Stomach (tissue), 4 donors: ENCODE data around the gene CTAGE9.

Source experiments
- EP300 ChIP-seq: sonication (generic); formaldehyde crosslinking; IDR thresholded peaks from one replicate; pipeline ENCODE4 v1.6.1; 2017; ENCODE audit warnings: antibody characterized with exemption
- POLR2AphosphoS5 ChIP-seq, 3 donors: sonication (generic); formaldehyde crosslinking; IDR thresholded peaks; one replicate each; pipeline ENCODE4 v1.6.1; 2016; ENCODE audit warnings: antibody characterized with exemption in 3 of 3
- TF ChIP-seq, protein P1 (sequence below), 7 experiments: fragments of 450-650 bp in 4 of 7; fragments of 200-600 bp in 3 of 7; sonication (generic) in 3 of 7; IDR thresholded peaks; one replicate each; pipeline ENCODE4 v1.5.1; 2016 to 2019; ENCODE audit warnings: antibody characterized with exemption in 7 of 7, control low read depth in 2 of 7, mild to moderate bottlenecking in 1 of 7

DNA sequence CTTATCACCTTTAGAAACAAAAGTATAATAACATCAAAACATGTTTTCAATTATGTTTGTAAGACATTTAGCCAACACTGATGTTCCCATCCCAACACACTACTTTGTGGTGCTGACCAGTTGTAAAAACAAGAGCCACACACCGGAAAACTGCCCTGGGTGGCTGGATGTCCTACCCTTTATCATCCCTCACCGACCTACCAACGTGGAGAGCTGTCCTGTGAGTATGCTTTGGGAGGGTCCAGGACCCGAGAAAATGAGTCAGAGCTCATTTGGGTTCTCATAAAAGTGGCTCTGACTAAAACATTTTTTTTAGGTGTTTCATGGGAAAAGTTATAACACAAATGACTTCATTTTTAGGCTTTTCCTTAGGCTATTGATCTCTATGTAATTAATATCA is 29.3 kb upstream of the CTAGE9 start:
- no peak for TF ChIP-seq EP300
- TF ChIP-seq, protein P1, sequence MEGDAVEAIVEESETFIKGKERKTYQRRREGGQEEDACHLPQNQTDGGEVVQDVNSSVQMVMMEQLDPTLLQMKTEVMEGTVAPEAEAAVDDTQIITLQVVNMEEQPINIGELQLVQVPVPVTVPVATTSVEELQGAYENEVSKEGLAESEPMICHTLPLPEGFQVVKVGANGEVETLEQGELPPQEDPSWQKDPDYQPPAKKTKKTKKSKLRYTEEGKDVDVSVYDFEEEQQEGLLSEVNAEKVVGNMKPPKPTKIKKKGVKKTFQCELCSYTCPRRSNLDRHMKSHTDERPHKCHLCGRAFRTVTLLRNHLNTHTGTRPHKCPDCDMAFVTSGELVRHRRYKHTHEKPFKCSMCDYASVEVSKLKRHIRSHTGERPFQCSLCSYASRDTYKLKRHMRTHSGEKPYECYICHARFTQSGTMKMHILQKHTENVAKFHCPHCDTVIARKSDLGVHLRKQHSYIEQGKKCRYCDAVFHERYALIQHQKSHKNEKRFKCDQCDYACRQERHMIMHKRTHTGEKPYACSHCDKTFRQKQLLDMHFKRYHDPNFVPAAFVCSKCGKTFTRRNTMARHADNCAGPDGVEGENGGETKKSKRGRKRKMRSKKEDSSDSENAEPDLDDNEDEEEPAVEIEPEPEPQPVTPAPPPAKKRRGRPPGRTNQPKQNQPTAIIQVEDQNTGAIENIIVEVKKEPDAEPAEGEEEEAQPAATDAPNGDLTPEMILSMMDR (IDR thresholded peaks at IDR 0.05) = no peak
- TF ChIP-seq POLR2AphosphoS5 (IDR thresholded peaks at IDR 0.05) = no peak
